ENCODE measurements around the gene MYH11.

The MYH11 gene

GRCh38 chr16:15836965-15837611, 19.7 kb downstream of the MYH11 start:
- Histone ChIP-seq H3K36me3 (ENCODE audit: insufficient read depth, low read length) (no peaks in the 10 kb centered on the region), H3K9me3 (ENCODE audit: insufficient read depth, low read depth, low read length) (no peaks in the 10 kb centered on the region), H3K9ac (ENCODE audit: low read depth, low read length) (no peak overlapping the region), H3K4me3 (ENCODE audit: low read length) (no peak overlapping the region), H3K27ac (ENCODE audit: low read depth, low read length) (no peak overlapping the region), H3K27me3 (ENCODE audit: insufficient read depth, low read length) (no peaks in the 10 kb centered on the region), H3K4me1 (ENCODE audit: insufficient read depth, low read length) (no peaks in the 10 kb centered on the region)
- 91% methylated on average over 10 of the region's 10 CpGs for WGBS

DNA sequence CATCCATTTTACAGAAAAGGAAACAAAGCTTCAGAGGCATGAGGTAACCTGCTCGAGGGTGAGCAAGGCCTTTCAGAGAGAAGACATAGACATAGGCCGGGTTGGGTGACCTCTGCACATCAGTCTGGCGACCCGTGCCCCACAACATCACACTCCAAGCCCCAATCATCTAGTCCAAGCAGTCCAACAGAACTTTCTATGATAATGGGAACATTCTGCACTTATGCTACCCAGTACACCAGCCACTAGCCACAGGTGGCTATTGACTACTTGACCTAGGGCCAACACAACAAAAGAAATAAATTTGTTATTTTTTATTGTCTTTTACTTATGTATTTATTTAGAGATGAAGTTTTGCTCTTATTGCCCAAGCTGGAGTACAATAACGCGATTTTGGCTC, 20.8 kb downstream of the MYH11 start:
- Histone ChIP-seq H3K4me3 (ENCODE audit: low read length) (no peak overlapping the region), H3K36me3 (ENCODE audit: insufficient read depth, low read length) (no peaks in the 10 kb centered on the region), H3K9me3 (ENCODE audit: insufficient read depth, low read depth, low read length) (no peaks in the 10 kb centered on the region), H3K9ac (ENCODE audit: low read depth, low read length) (no peak overlapping the region), H3K27ac (ENCODE audit: low read depth, low read length) (no peak overlapping the region), H3K27me3 (ENCODE audit: insufficient read depth, low read length) (no peaks in the 10 kb centered on the region), H3K4me1 (ENCODE audit: insufficient read depth, low read length) (no peaks in the 10 kb centered on the region)
- WGBS, result 92% methylated on average over 6 of the region's 6 CpGs

DNA sequence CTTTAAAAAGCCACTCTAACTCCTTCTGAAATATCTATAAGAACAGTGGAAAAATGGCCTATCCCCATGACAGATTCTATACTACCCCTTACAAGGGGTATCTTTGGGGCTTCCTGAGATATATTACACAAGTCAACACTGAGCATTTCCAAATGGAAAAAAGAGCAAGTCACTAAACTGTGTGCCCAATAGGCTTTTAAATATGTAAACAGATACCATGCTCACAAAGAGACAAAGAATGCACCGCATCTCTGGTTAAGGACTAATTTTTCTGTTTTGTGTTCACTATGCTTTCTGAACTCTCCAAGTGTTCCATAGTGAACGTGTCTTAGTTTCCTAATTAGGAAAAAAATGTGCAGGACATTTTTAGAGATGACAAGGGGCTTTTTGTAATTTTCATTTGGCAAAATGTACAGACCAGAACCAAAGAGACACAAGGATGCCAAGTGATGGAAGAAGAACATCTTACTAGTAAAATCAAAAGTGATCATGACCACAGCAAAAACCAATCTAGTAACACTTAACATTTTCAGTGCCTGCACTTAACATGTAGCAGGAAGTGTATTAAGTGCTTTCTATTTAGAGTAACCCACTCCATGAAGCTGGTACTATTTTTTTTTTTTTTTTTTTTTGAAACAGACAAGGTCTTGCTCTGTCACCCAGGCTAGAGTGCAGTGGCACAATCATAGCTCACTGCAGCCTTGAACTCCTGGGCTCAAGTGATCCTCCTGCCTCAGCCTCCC, 21.5 kb downstream of the MYH11 start:
- Histone ChIP-seq H3K4me1 (ENCODE audit: insufficient read depth, low read length) (no peaks in the 10 kb centered on the region), H3K9me3 (ENCODE audit: insufficient read depth, low read depth, low read length) (no peaks in the 10 kb centered on the region), H3K36me3 (ENCODE audit: insufficient read depth, low read length) (no peaks in the 10 kb centered on the region), H3K9ac (ENCODE audit: low read depth, low read length) (no peak overlapping the region), H3K27ac (ENCODE audit: low read depth, low read length) (no peak overlapping the region), H3K27me3 (ENCODE audit: insufficient read depth, low read length) (no peaks in the 10 kb centered on the region), H3K4me3 (ENCODE audit: low read length) (no peak overlapping the region)
- WGBS, result 89% methylated on average over 2 of the region's 2 CpGs

DNA sequence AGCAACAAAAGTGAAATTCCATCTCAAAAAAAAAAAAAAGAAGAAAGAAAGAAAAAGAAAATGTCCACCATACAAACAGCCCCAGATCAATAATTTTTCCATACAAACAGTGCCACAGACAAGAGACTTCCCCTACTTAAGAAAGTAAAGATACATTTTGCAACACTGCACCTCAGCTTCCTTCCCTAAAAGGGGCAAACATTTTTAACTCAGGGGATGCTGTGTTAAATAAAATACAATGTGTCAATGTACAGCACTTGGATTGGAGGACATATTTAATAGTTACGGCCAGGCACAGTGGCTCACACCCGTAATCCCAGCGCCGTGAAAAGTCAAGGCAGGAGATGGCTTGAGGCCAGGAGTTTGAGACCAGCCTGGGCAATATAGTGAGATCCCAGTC, 22.3 kb downstream of the MYH11 start:
- Histone ChIP-seq H3K27me3 (ENCODE audit: insufficient read depth, low read length) (no peaks in the 10 kb centered on the region), H3K9ac (ENCODE audit: low read depth, low read length) (no peak overlapping the region), H3K36me3 (ENCODE audit: insufficient read depth, low read length) (no peaks in the 10 kb centered on the region), H3K4me1 (ENCODE audit: insufficient read depth, low read length) (no peaks in the 10 kb centered on the region), H3K9me3 (ENCODE audit: insufficient read depth, low read depth, low read length) (no peaks in the 10 kb centered on the region), H3K27ac (ENCODE audit: low read depth, low read length) (no peak overlapping the region), H3K4me3 (ENCODE audit: low read length) (no peak overlapping the region)
- WGBS, result 86% methylated on average over 4 of the region's 4 CpGs

DNA sequence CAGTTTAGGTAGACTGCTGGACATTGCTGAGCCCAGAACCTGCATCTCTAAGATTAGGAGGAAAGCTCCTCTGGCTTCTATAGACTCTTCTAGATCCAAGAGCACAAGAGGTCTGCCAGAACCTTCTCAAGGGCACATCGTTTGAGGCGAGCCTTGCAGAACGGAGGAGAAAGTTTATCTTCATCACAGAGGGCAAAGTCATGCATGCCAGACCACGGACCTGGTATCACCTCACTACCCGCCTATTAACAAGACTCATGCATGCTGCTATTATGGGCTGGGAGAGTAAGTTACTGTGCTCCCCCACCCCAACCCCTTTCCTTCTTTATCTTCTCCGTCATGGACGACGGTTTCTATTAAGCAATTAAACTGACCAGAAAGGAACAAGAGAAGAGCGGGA, 23.3 kb downstream of the MYH11 start:
- Histone ChIP-seq H3K9ac (ENCODE audit: low read depth, low read length) (no peak overlapping the region), H3K27ac (ENCODE audit: low read depth, low read length) (no peak overlapping the region), H3K36me3 (ENCODE audit: insufficient read depth, low read length) (no peaks in the 10 kb centered on the region), H3K9me3 (ENCODE audit: insufficient read depth, low read depth, low read length) (no peaks in the 10 kb centered on the region), H3K4me3 (ENCODE audit: low read length) (no peak overlapping the region), H3K27me3 (ENCODE audit: insufficient read depth, low read length) (no peaks in the 10 kb centered on the region), H3K4me1 (ENCODE audit: insufficient read depth, low read length) (no peaks in the 10 kb centered on the region)
- 92% methylated on average over 9 of the region's 9 CpGs for WGBS

- Histone ChIP-seq H3K4me3 (ENCODE audit: low read length) (no peak overlapping the region), H3K27ac (ENCODE audit: low read depth, low read length) (no peak overlapping the region), H3K4me1 (ENCODE audit: insufficient read depth, low read length) (no peaks in the 10 kb centered on the region), H3K36me3 (ENCODE audit: insufficient read depth, low read length) (no peaks in the 10 kb centered on the region), H3K9me3 (ENCODE audit: insufficient read depth, low read depth, low read length) (no peaks in the 10 kb centered on the region), H3K9ac (ENCODE audit: low read depth, low read length) (no peak overlapping the region), H3K27me3 (ENCODE audit: insufficient read depth, low read length) (no peaks in the 10 kb centered on the region)
- 90% methylated on average over 5 of the region's 6 CpGs for WGBS
These were observed 24.6 kb downstream of the MYH11 start for GRCh38 chr16:15832241-15832640.

DNA sequence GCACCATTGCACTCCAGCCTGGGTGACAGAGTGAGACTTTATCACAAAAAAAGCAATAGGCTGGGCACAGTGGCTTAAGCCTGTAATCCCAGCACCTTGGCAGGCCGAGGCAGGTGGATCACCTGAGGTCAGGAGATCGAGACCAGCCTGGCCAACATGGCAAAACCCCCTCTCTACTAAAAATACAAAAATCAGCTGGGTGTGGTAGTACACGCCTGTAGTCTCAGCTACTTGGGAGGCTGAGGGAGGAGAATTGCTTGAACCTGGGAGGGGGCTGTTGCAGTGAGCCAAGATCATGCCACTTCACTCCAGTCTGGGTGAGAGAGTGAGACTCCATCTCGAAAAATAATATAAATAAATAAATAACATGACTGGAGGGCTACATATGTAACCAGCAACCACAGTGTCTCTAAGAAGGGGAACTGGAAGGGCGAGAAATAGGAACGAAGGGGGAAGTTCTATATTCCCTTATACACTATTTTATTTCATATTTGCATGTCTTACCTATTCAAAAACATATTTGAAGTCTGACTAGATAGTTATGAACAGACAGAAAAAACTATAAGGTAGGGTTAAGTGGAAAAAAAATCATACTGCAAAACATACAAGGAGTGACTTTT, 25.9 kb downstream of the MYH11 start:
- Histone ChIP-seq H3K27ac (ENCODE audit: low read depth, low read length) (no peak overlapping the region), H3K36me3 (ENCODE audit: insufficient read depth, low read length) (no peaks in the 10 kb centered on the region), H3K27me3 (ENCODE audit: insufficient read depth, low read length) (no peaks in the 10 kb centered on the region), H3K9ac (ENCODE audit: low read depth, low read length) (no peak overlapping the region), H3K4me1 (ENCODE audit: insufficient read depth, low read length) (no peaks in the 10 kb centered on the region), H3K4me3 (ENCODE audit: low read length) (no peak overlapping the region), H3K9me3 (ENCODE audit: insufficient read depth, low read depth, low read length) (no peaks in the 10 kb centered on the region)
- WGBS, result 90% methylated on average over 3 of the region's 6 CpGs

GRCh38 chr16:15829460-15829859, 27.4 kb downstream of the MYH11 start:
- 76% methylated on average over 9 of the region's 9 CpGs for WGBS
- Histone ChIP-seq H3K9ac (ENCODE audit: low read depth, low read length) (no peak overlapping the region), H3K4me1 (ENCODE audit: insufficient read depth, low read length) (no peaks in the 10 kb centered on the region), H3K4me3 (ENCODE audit: low read length) (no peak overlapping the region), H3K9me3 (ENCODE audit: insufficient read depth, low read depth, low read length) (no peaks in the 10 kb centered on the region), H3K27me3 (ENCODE audit: insufficient read depth, low read length) (no peaks in the 10 kb centered on the region), H3K27ac (ENCODE audit: low read depth, low read length) (no peak overlapping the region), H3K36me3 (ENCODE audit: insufficient read depth, low read length) (no peaks in the 10 kb centered on the region)

GRCh38 chr16:15827709-15828343, 29.0 kb downstream of the MYH11 start:
- 92% methylated on average over 11 of the region's 11 CpGs for WGBS
- Histone ChIP-seq H3K27me3 (ENCODE audit: insufficient read depth, low read length) (no peaks in the 10 kb centered on the region), H3K4me3 (ENCODE audit: low read length) (no peak overlapping the region)

GRCh38 chr16:15827299-15827698, 29.5 kb downstream of the MYH11 start:
- H3K36me3 ChIP-seq (ENCODE audit: insufficient read depth, low read length), result no peaks in the 10 kb centered on the region
- no peak overlapping the region for H3K27ac ChIP-seq (ENCODE audit: low read depth, low read length)
- H3K9me3 ChIP-seq (ENCODE audit: insufficient read depth, low read depth, low read length), result no peaks in the 10 kb centered on the region
- WGBS, result 96% methylated on average over 7 of the region's 7 CpGs
- H3K4me3 ChIP-seq (ENCODE audit: low read length), result no peak overlapping the region
- no peaks in the 10 kb centered on the region for H3K4me1 ChIP-seq (ENCODE audit: insufficient read depth, low read length)
- H3K27me3 ChIP-seq (ENCODE audit: insufficient read depth, low read length), result no peaks in the 10 kb centered on the region
- H3K9ac ChIP-seq (ENCODE audit: low read depth, low read length), result no peak overlapping the region

More at GRCh38 chr16:15827709-15828343, 29.0 kb downstream of the MYH11 start:
- Histone ChIP-seq H3K27ac (ENCODE audit: low read depth, low read length) (no peak overlapping the region), H3K36me3 (ENCODE audit: insufficient read depth, low read length) (no peaks in the 10 kb centered on the region), H3K9me3 (ENCODE audit: insufficient read depth, low read depth, low read length) (no peaks in the 10 kb centered on the region), H3K9ac (ENCODE audit: low read depth, low read length) (no peak overlapping the region), H3K4me1 (ENCODE audit: insufficient read depth, low read length) (no peaks in the 10 kb centered on the region)

DNA sequence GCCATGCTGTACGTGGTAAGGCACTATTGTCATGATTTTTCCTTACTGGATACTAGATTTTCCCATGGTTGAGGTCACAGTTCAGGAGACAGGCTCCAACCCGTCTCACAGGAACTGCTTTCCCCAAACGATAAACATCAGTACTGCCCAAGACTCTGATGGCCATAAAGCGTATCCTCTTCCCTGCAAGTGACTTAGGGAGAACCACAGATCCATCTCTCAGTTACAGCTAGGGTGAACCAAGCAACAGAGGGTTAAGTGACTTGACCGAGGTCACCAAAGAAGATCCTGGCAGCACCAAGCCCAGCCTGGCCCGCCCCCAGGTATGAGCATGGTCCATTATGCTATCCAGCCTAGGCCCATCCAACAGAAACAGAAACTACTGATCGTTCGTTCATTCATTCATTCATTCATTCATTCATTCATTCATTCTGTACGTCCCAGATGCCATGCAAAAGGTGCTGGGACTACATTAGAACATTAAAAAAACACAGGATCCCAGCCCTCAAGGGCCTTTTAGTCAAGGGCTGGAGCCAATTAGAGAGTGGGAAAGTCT, 31.0 kb downstream of the MYH11 start:
- Histone ChIP-seq H3K9ac (ENCODE audit: low read depth, low read length) (no peak overlapping the region), H3K9me3 (ENCODE audit: insufficient read depth, low read depth, low read length) (no peaks in the 10 kb centered on the region), H3K27ac (ENCODE audit: low read depth, low read length) (no peak overlapping the region), H3K4me1 (ENCODE audit: insufficient read depth, low read length) (no peaks in the 10 kb centered on the region), H3K4me3 (ENCODE audit: low read length) (no peak overlapping the region), H3K27me3 (ENCODE audit: insufficient read depth, low read length) (no peaks in the 10 kb centered on the region), H3K36me3 (ENCODE audit: insufficient read depth, low read length) (no peaks in the 10 kb centered on the region)
- 93% methylated on average over 9 of the region's 9 CpGs for WGBS
